Left ventricle myocardium inferior (tissue), 1 donor: Measurements from ENCODE around the gene YJEFN3. TPM values are rescaled to one million over a fixed set of nuclear protein-coding genes. Genes with fewer than 3 reads are reported as not detected.
A peak's percentile ranks its signal among the peaks of the same experiment; 100 is the strongest.

ENCODE experiments used
- DNase-seq: peaks from one replicate; pipeline ENCODE4 v3.0.0-alpha.2; 2020
- H3K27ac ChIP-seq: fragments of 200-600 bp; replicated peaks from 2 replicates; pipeline ENCODE4 v1.8.0; 2021
- H3K27me3 ChIP-seq: fragments of 200-600 bp; 2 replicates; pipeline ENCODE4 v1.8.0; 2021; ENCODE audit warnings: low read depth
- H3K36me3 ChIP-seq: fragments of 200-600 bp; 2 replicates; pipeline ENCODE4 v1.8.0; 2021
- H3K4me1 ChIP-seq: fragments of 200-600 bp; 2 replicates; pipeline ENCODE4 v1.8.0; 2021
- H3K4me3 ChIP-seq: fragments of 200-600 bp; 2 replicates; pipeline ENCODE4 v1.8.0; 2021; ENCODE audit warnings: mild to moderate bottlenecking, moderate library complexity
- H3K9me3 ChIP-seq: fragments of 200-600 bp; replicated peaks from 2 replicates; pipeline ENCODE4 v1.8.0; 2021
- CTCF ChIP-seq: fragments of 200-600 bp; IDR thresholded peaks from 2 replicates; pipeline ENCODE4 v1.8.0; 2021; ENCODE audit warnings: antibody characterized with exemption, mild to moderate bottlenecking, borderline replicate concordance
- intact Hi-C: fragments of 100-400 bp; cut with micrococcal nuclease; formaldehyde crosslinking; loops from one replicate; pipeline ENCODE4 v1.11.0; 2022
- total RNA-seq: library from RNA; stranded (reverse); fragmentation: NEBNext Ultra II Directional; extraction: Animal tissue kit (Norgen Biotek cat#: 25700); gene quantifications from one replicate; pipeline ENCODE4 v1.2.1, GENCODE V29; 2021
- donor health status: DM: no; HTN: yes; CAD: no; lungs with severe emphysema.

The YJEFN3 gene
- total RNA-seq, 1 donor from 2014 or later, result 7.8 TPM

GRCh38 chr19:19514881-19515641 is 13.7 kb upstream of the YJEFN3 start, which contains the start of gene TSSK6:
TSSK6 (minus strand) TSS chr19:19515548; CDS start chr19:19515427, 121 bp downstream.
- peaks cover 10% of the 10 kb centered on the region for H3K36me3 ChIP-seq
- peaks cover 53% of the 10 kb centered on the region for H3K4me1 ChIP-seq
- H3K27ac ChIP-seq, result peak within 1 kb of the TSS; percentile 92
- TF ChIP-seq CTCF, result no peak
- no peaks in the 10 kb centered on the region for H3K27me3 ChIP-seq
- intact Hi-C loops, result no loop called here
- peak within 1 kb of the TSS; percentile 79 for H3K4me3 ChIP-seq
- H3K9me3 ChIP-seq, result peaks cover 10% of the 10 kb centered on the region
- no peak for DNase-seq

- Histone ChIP-seq H3K4me1 (peaks cover 61% of the 10 kb centered on the region), H3K27ac (peak within 1 kb of the TSS; percentile 92), H3K27me3 (no peaks in the 10 kb centered on the region), H3K4me3 (peak within 1 kb of the TSS; percentile 79), H3K9me3 (peaks cover 10% of the 10 kb centered on the region), H3K36me3 (peaks cover 18% of the 10 kb centered on the region)
- peak; percentile 94 for DNase-seq
- intact Hi-C loops, result no loop called here
- peak; percentile 8 for TF ChIP-seq CTCF
Measured at GRCh38 chr19:19515642-19516519, 12.8 kb upstream of the YJEFN3 start, which contains the start of gene NDUFA13. NDUFA13 (plus strand) TSS chr19:19516225; CDS start chr19:19516239, 14 bp downstream.

- intact Hi-C loops, result no loop called here
- Histone ChIP-seq H3K4me1 (peaks cover 63% of the 10 kb centered on the region), H3K36me3 (peaks cover 20% of the 10 kb centered on the region), H3K27ac (no peak overlapping the region), H3K4me3 (peak overlapping the region; percentile 79), H3K27me3 (no peaks in the 10 kb centered on the region), H3K9me3 (peaks cover 10% of the 10 kb centered on the region)
- TF ChIP-seq CTCF, result no peak
- no peak for DNase-seq
Measured at GRCh38 chr19:19517235-19517619, 11.5 kb upstream of the YJEFN3 start.

DNA sequence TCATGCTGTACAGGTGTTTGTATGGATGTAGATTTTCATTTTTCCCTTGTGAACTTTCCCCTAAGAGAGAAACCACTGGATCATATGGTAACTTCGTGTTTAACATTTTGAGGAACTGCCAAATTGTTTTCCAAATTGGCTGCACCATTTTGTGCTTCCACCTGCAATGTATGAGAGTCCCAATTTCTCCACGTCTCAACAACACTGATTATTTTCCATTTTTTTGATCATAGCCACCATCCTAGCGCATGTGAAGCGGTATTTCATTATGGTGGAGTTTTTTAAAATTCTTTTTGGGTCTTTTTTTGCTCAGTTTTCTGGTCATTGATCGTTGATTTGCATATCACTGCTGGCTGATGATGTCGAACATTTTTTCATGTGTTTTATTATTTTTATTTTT is 7.7 kb upstream of the YJEFN3 start:
- Histone ChIP-seq H3K36me3 (peaks cover 36% of the 10 kb centered on the region), H3K27ac (no peak overlapping the region), H3K4me1 (peaks cover 79% of the 10 kb centered on the region), H3K4me3 (no peak overlapping the region), H3K9me3 (no peaks in the 10 kb centered on the region), H3K27me3 (no peaks in the 10 kb centered on the region)
- no peak for DNase-seq
- no peak for TF ChIP-seq CTCF
- intact Hi-C loops, result no loop called here

- no peak for TF ChIP-seq CTCF
- peaks cover 56% of the 10 kb centered on the region for H3K36me3 ChIP-seq
- no peak overlapping the region for H3K27ac ChIP-seq
- no peak overlapping the region for H3K4me3 ChIP-seq
- DNase-seq, result no peak
- no peaks in the 10 kb centered on the region for H3K27me3 ChIP-seq
- intact Hi-C loops, result no loop called here
- H3K4me1 ChIP-seq, result peaks cover 66% of the 10 kb centered on the region
- no peaks in the 10 kb centered on the region for H3K9me3 ChIP-seq
Measured at GRCh38 chr19:19523177-19523576, 5.5 kb upstream of the YJEFN3 start.
